GM18508 (cell line): ENCODE results near the gene PARK7.
A peak's percentile ranks its signal among the peaks of the same experiment; 100 is the strongest.
"Not testable (repeated sequence)": the region's sequence is repeated elsewhere in the genome, so short reads cannot be mapped to it uniquely, and the experiment has no call there.

Source experiments
- ATAC-seq: cut with Tn5 transposase; IDR thresholded peaks from one replicate; pipeline ENCODE4 v1.9.1; 2021; ENCODE audit warnings: moderate number of reproducible peaks; ENCODE audit not compliant: insufficient read depth, unreplicated experiment

Gene PARK7

GRCh38 chr1:7961216-7962013, at the start of gene PARK7:
Gene PARK7 (plus strand): TSS chr1:7961711. CDS start chr1:7962786, 1,075 bp downstream.
- ATAC-seq = peak; percentile 87

DNA sequence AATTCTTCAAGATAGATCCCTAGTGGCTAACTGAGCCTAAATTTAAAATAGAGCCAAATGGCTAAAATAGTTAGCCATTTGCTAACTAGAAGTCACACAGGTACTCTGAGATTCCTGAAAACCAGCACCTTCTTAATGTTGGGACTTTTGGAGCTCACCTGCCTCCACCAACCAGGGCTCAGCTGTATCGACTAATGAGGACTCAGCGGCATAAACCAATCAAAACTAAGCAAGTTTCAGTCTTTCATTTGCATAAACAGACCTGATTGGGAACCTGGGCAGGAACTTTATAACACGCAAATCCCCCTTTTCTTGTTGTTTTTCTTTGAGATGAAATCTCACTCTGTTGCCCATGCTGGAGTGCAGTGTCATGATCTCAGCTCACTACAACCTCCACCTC, 49.4 kb upstream of the PARK7 start:
- ATAC-seq = no peak

GRCh38 chr1:7912743-7913557, 48.6 kb upstream of the PARK7 start:
- no peak for ATAC-seq

GRCh38 chr1:7915826-7916500, 45.5 kb upstream of the PARK7 start:
- no peak for ATAC-seq

DNA sequence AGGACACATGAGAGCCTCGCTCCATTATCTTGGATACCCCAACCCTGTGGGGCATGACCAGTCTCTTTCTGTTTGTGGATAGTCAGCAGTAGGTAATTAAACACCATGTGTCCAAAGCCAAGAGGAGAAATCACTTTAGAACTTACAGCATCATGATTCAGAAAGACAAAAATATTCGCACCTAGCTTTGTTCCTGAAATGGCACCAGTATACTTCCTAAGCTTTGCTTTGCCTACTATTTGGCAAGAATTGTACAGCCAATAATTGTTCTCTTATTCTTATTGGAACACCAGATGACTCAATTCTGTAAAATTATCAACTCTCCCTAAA, 45.0 kb upstream of the PARK7 start:
- no peak for ATAC-seq

DNA sequence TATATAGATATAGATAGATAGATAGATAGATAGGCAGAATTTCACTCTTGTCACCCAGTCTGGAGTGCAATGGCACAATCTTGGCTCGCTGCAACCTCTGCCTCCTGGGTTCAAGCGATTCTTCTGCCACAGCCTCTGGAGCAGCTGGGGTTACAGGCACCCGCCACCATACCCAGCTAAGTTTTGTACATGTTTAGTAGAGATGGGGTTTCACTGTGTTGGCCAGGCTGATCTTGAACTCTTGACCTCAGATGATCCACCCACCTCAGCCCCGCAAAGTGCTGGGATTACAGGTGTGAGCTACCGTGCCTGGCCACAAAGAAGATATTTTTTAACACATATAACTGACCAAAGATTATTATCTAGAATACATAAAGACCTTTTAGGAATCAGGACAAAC, 43.5 kb upstream of the PARK7 start:
- ATAC-seq = not testable (repeated sequence)

DNA sequence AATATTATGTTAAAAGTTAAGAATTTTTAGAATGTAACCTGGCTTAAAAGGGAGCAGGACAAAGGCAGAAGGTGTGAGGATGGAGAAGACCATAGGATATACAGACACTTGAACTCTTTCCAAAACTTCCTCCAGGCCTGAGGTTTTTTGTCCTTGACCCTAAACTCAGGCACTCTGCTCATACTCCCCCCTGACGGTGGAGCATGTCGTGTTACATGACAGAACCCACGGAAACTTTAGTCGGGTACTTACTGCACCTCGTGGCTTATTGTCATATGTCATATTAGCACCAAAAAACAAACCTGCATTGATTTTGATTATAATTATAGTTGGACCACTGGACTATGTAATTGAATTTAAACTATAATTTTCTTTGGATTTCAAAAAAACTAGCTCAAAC, 41.6 kb upstream of the PARK7 start:
- no peak for ATAC-seq

GRCh38 chr1:7921796-7922195, 39.7 kb upstream of the PARK7 start:
- ATAC-seq = no peak

GRCh38 chr1:7922301-7922700, 39.2 kb upstream of the PARK7 start:
- ATAC-seq = no peak

DNA sequence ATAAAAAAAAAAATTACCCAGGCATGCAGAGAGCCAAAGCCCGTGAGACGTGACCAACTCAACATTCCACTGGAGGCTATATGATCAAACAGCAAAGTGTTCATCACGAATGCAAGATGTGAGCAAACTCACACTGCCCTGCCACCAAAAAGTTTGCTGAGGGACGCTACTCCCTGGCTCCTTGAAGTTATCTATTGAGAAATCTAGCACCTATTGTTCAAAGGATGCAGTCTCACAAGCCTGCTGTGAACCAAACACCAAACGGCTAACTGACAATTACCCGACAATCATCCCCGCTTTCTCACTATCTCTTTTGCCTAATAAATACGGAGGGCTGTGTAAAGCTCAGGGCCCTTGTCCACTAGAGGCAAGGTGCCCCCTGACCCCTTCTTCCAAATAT, 34.5 kb upstream of the PARK7 start:
- not testable (repeated sequence) for ATAC-seq

- no peak for ATAC-seq
Measured at GRCh38 chr1:7928247-7928646, 33.3 kb upstream of the PARK7 start.

DNA sequence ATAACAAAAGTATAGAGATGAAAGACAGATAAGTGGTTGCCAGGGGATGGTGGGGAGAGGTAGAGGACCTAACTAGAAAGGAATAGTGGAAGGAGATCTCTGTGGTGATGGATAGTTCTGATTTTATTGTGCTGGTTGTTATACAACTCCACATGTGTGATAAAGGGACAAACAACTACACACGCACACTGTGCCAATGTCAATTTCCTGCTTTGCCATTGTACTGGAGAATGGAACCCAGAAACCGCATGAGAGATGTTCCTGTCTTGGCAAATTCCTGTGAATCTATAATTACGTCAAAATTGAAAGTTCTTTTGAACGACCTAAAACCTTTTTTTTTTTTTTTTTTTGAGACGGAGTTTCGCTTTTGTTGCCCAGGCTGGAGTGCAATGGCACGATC, 31.9 kb upstream of the PARK7 start:
- ATAC-seq = no peak

- ATAC-seq = no peak
Measured at GRCh38 chr1:7930645-7931445, 30.7 kb upstream of the PARK7 start.

DNA sequence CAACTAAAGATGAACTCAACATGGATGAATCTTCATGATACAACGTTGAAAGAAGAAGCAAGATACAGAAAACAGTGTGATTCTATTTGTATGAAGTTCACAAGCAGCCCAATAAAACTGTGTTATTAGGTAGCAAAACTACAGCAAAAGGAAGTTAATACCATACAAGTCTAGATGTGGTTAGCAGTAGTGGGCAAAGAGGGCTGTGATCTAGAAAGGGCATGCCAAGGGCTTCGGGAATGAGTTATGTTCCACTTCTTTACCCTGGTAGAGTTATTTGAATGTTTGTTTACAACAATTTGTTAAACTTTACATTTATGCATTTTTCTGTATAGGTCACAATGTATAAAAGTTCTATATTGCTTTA, 30.1 kb upstream of the PARK7 start:
- ATAC-seq = no peak

- ATAC-seq = no peak
Measured at GRCh38 chr1:7932524-7933138, 28.9 kb upstream of the PARK7 start.

- ATAC-seq = no peak
Measured at GRCh38 chr1:7938070-7938469, 23.4 kb upstream of the PARK7 start.

DNA sequence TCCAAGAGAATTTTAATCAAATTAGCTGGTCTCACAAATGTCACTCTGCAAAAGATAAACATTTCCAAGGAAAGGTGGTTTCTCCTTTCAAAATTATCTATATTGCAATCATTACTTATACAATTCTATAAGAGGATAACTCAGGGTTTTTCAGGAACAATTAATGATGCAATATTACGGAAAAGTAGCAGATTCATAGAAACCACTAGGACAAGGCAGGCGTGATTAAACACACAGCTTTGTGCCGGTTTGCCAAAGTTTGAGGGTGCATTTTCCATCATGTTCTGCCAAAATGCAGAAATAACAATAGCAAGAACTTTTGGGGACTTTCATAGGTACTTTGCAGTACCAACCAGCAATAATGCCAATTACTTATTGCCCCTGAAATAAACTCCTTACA, 21.5 kb upstream of the PARK7 start:
- ATAC-seq = no peak

GRCh38 chr1:7940745-7941436, 20.6 kb upstream of the PARK7 start, which contains the start of gene TNFRSF9:
Gene TNFRSF9 (minus strand): TSS chr1:7940839. CDS start chr1:7939994, 845 bp downstream.
- no peak for ATAC-seq

DNA sequence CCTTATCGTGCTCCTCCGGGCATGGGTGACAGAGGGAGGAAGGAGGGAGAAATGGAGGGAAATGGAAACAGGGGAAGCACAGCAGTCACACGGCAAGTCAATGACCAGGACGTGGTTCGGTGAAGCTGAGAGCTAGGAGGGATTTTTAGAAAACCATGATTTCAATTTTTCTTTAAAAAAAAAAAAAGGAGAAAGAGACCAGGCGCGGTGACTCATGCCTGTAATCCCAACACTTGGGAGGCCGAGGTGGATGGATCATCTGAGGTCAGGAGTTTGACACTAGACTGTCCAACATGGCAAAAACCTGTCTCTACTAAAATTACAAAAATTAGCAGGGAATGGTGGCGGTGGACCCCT, 20.1 kb upstream of the PARK7 start:
- no peak for ATAC-seq
